Neuronal stem cell (in vitro differentiated cells): Measurements from ENCODE around the gene MYH7.

Source experiments
- DNase-seq: peaks from one replicate; pipeline ENCODE4 v3.0.0-alpha.2; 2013; ENCODE audit warnings: low spot score
- H2AFZ ChIP-seq: one replicate; pipeline ENCODE4 v1.6.1; 2013; ENCODE audit warnings: mild to moderate bottlenecking, low read length, inconsistent platforms
- H2AK5ac ChIP-seq: 2 replicates; pipeline ENCODE4 v1.6.1; 2013; ENCODE audit warnings: low read depth, mild to moderate bottlenecking, inconsistent platforms, low read length, moderate library complexity, mixed read lengths
- H2BK120ac ChIP-seq: 2 replicates; pipeline ENCODE4 v1.6.1; 2013; ENCODE audit warnings: low read depth, mild to moderate bottlenecking, inconsistent platforms, low read length, moderate library complexity, mixed read lengths
- H2BK12ac ChIP-seq: one replicate; pipeline ENCODE4 v1.6.1; 2013; ENCODE audit warnings: low read length, inconsistent platforms
- H2BK15ac ChIP-seq: 2 replicates; pipeline ENCODE4 v1.6.1; 2013; ENCODE audit warnings: mild to moderate bottlenecking, low read length, inconsistent platforms, mixed read lengths
- H2BK5ac ChIP-seq: one replicate; pipeline ENCODE4 v1.6.1; 2013; ENCODE audit warnings: inconsistent platforms, mild to moderate bottlenecking, low read length, moderate library complexity
- H3K14ac ChIP-seq: one replicate; pipeline ENCODE4 v1.6.1; 2013; ENCODE audit warnings: low read length, inconsistent platforms
- H3K18ac ChIP-seq: 2 replicates; pipeline ENCODE4 v1.6.1; 2013; ENCODE audit warnings: low read length, inconsistent platforms
- H3K23ac ChIP-seq: 2 replicates; pipeline ENCODE4 v1.6.1; 2013; ENCODE audit warnings: low read depth, mild to moderate bottlenecking, mixed read lengths, low read length, inconsistent platforms; ENCODE audit not compliant: poor library complexity
- H3K27ac ChIP-seq: replicated peaks from 3 replicates; pipeline ENCODE4 v1.5.1; 2013; ENCODE audit warnings: low read length, inconsistent platforms
- H3K27me3 ChIP-seq, 3 experiments: 2 replicates each; pipeline ENCODE4 v1.6.1; 2013; ENCODE audit warnings: low read length in 3 of 3, mild to moderate bottlenecking in 2 of 3, inconsistent platforms in 1 of 3, low read depth in 1 of 3, mixed read lengths in 1 of 3, moderate library complexity in 1 of 3; ENCODE audit not compliant: control insufficient read depth in 3 of 3, insufficient read depth in 3 of 3
- H3K36me3 ChIP-seq, 2 donors: replicated peaks in 1 of 2; 2 replicates each; pipeline ENCODE4 v1.6.1; 2013; ENCODE audit warnings: low read length in 2 of 2; ENCODE audit not compliant: control insufficient read depth in 2 of 2, insufficient read depth in 2 of 2
- H3K4ac ChIP-seq: 2 replicates; pipeline ENCODE4 v1.6.1; 2013; ENCODE audit warnings: inconsistent platforms, mild to moderate bottlenecking, low read length, moderate library complexity
- H3K4me1 ChIP-seq, 2 donors: 1 replicate in 1 of 2; 2 replicates in 1 of 2; pipeline ENCODE4 v1.6.1; 2013; ENCODE audit warnings: low read length in 2 of 2, low read depth in 1 of 2; ENCODE audit not compliant: control insufficient read depth in 2 of 2, insufficient read depth in 1 of 2
- H3K4me2 ChIP-seq: one replicate; pipeline ENCODE4 v1.6.1; 2013; ENCODE audit warnings: mild to moderate bottlenecking, low read length, inconsistent platforms; ENCODE audit not compliant: insufficient read depth, poor library complexity, severe bottlenecking
- H3K4me3 ChIP-seq, 2 donors: 2 replicates each; pipeline ENCODE4 v1.5.1; 2013; ENCODE audit warnings: low read length in 2 of 2, mild to moderate bottlenecking in 2 of 2, inconsistent platforms in 1 of 2, moderate library complexity in 1 of 2
- H3K79me1 ChIP-seq: one replicate; pipeline ENCODE4 v1.6.1; 2013; ENCODE audit warnings: low read depth, mild to moderate bottlenecking, inconsistent platforms, low read length, moderate library complexity
- H3K9ac ChIP-seq: one replicate; pipeline ENCODE4 v1.6.1; 2013; ENCODE audit warnings: mild to moderate bottlenecking, low read depth, low read length, inconsistent platforms; ENCODE audit not compliant: poor library complexity
- H3K9me3 ChIP-seq, 2 donors: replicated peaks in 1 of 2; 2 replicates each; pipeline versions ENCODE3 to v1.6.1; 2013; ENCODE audit warnings: low read length in 2 of 2, mild to moderate bottlenecking in 2 of 2, inconsistent platforms in 1 of 2, low read depth in 1 of 2, mixed read lengths in 1 of 2, moderate library complexity in 1 of 2; ENCODE audit not compliant: control insufficient read depth in 2 of 2, insufficient read depth in 1 of 2
- H4K8ac ChIP-seq: one replicate; pipeline ENCODE4 v1.6.1; 2013; ENCODE audit warnings: low read depth, mild to moderate bottlenecking, inconsistent platforms, low read length, moderate library complexity
- H4K91ac ChIP-seq: one replicate; pipeline ENCODE4 v1.6.1; 2013; ENCODE audit warnings: low read length, low read depth, mild to moderate bottlenecking, inconsistent platforms; ENCODE audit not compliant: poor library complexity
- WGBS, 2 donors: extraction: QIAGEN DNeasy Blood & Tissue Kit; methylation state at CpG; one replicate each; pipeline ENCODE4 v1.1.7; 2013; ENCODE audit warnings: missing lambda C conversion rate in 2 of 2, mixed read lengths in 1 of 2; ENCODE audit not compliant: insufficient read length in 2 of 2, insufficient replicate concordance in 1 of 2; ENCODE audit errors: extremely low coverage in 2 of 2; 5-methylcytosine and 5-hydroxymethylcytosine counted together

The MYH7 gene

DNA sequence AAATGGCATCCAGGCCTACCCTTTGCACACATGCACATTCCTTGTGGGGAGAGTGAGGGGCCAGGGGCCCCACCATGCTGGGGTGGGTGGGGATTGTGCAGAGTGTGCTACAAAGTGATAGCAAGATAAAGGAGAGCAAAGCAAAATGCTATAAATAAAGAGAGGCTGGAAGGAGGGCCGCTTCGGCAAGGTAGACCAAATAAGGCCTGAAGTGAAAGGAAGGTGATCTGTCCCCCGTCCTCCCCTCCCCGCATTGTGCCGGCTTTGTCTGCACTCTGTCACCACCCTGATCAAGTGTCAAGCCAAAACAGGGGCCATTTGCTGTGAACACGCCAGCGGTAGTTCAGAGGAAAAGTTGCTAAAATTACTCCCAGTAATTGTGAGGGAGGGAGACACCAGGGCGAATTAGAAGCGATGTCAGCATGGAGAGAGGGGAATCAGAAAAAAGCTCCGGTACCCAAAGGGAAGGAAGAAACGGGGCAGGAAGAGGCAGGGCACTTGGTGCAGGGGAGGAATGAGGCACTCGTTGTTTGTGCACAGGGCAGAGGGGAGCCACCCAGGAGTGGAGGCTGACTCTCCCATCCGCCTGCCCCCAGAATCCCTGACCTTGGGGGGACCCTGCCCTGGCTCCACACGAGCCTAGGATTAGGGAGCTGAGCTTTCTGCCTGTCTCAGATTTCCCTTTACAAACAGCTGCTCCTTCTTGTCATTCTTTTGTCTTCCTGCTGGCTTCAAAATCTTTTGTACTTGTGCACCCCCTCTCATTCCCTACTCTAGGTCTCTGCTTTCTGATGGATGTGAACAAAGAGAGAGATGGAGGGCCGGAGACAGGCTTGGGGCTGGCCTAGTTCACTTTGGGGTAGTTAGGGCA, 2.9 kb upstream of the MYH7 start:
- Histone ChIP-seq H4K8ac (no peak overlapping the region), H3K4me2 (no peak overlapping the region), H3K4me3 (no peak overlapping the region), H2AK5ac (peak overlapping the region; percentile 49), H3K36me3 (no peaks in the 10 kb centered on the region), H3K14ac (no peak overlapping the region), H3K18ac (peak overlapping the region; percentile 89), H3K9ac (no peak overlapping the region), H3K4ac (peak overlapping the region; percentile 87), H2BK5ac (peak overlapping the region; percentile 59), H3K23ac (no peak overlapping the region), H3K9me3 (no peaks in the 10 kb centered on the region), H2BK120ac (peak overlapping the region; percentile 48), H3K27ac (peak overlapping the region; percentile 81), H2BK12ac (no peak overlapping the region), H3K4me1 (peaks cover 51 to 58% of the 10 kb centered on the region in 2 donors), H2BK15ac (no peak overlapping the region), H3K79me1 (peaks cover 2% of the 10 kb centered on the region), H2AFZ (peak overlapping the region; percentile 91), H4K91ac (no peak overlapping the region), H3K27me3 (no peaks in the 10 kb centered on the region)
- no CpG with 5 or more reads among the region's 15 CpGs for WGBS, 2 donors
- peak; percentile 48 for DNase-seq

DNA sequence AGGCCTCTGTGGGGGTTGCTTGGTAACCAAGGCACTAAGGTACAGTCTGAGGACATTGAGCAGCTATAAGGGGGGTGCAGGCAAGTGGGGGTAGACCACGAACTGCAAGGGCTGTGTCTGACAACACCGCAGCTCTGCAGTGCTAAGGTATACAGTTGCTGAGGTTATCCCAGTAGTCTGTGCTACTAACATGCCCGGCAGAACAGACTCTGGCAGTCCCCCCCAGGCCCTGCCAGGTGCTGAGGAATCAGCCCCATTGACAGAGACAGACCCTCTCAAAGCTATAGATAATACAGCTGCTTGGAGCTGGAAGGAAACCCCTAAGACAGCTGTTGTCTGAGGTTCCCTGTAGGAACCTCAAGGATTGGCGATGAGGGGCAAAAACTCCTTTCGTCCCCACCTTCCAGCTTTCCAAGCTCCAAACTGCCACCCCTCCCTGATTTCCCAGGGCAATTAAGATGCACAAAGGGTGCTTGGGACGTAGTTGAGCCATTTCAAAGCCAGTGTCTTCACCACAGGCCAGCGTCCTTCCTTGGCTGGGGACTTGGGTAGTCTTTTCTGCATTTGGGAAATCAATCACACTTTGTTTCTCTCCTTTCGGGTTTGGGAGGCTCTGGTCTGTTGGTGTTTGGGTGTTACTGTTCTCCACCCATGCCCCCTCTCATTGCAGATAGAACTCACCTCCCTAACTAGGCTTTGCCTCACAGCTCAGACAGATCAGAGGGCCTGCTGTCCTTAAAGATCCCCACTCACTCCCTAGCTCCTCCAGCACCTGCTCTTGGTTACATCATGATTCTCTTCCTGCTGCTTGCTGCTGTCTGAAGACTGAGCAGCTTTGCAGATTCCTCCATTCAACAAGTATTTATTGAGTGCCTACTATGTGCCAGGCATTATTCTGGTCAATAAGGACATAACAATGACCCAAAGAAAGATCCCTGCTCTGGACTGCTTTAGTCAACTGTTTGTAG, 2.0 kb upstream of the MYH7 start:
- Histone ChIP-seq H3K27me3 (no peaks in the 10 kb centered on the region), H3K36me3 (no peaks in the 10 kb centered on the region), H2BK12ac (no peak overlapping the region), H2AFZ (peak overlapping the region; percentile 76), H4K91ac (no peak overlapping the region), H3K4me1 (peaks cover 43 to 49% of the 10 kb centered on the region in 2 donors), H3K9me3 (peaks cover 0 to 2% of the 10 kb centered on the region in 2 donors), H3K4me3 (no peak overlapping the region), H2BK5ac (peak overlapping the region; percentile 1), H3K23ac (no peak overlapping the region), H4K8ac (no peak overlapping the region), H3K18ac (peak overlapping the region; percentile 65), H2BK120ac (no peak overlapping the region), H2AK5ac (peak overlapping the region; percentile 49), H3K14ac (no peak overlapping the region), H2BK15ac (no peak overlapping the region), H3K79me1 (peaks cover 2% of the 10 kb centered on the region), H3K9ac (no peak overlapping the region), H3K27ac (peak overlapping the region; percentile 81), H3K4ac (no peak overlapping the region), H3K4me2 (no peak overlapping the region)
- no peak for DNase-seq
- no CpG with 5 or more reads among the region's 8 CpGs for WGBS, 2 donors

DNA sequence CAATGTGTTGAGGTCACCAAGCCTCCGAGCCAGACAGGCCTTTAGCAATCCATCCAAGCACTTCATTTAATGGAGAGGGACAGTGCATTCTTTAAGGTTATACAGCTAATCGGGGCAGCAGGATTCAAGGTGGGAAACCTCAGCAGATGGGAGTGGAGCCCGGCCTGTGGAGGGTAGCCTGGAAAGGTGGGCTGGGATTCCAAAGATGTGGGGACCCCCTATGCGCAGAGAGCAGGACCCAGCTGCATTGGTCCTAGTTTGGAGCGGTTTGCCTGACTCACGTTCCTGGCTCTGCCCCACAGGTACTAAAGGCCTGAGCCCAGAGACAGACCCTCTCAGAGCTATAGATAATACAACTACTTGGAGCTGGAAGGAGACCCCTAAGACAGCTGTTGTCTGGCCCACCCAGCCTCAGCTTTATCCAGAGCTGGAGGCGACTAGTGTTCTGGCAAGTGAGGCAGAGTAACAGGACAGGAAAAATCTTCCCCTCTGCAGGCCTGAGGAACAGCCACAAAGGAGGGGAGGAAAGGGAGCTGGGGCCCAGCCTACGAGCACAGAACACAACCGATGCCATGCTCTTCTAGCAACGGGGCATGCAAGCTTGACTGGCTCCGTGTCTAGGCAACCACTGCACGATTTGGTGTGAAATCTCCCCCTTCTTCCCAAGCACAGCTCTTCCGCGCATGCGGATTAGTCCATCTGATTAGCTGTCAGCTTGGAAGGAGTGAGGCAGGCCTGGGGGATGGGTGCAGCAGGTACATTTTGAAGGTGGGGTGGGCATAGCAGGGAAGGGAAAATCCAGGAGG, 1.1 kb upstream of the MYH7 start:
- Histone ChIP-seq H3K4me2 (no peak overlapping the region), H3K23ac (no peak overlapping the region), H3K27me3 (no peaks in the 10 kb centered on the region), H3K9me3 (peaks cover 0 to 2% of the 10 kb centered on the region in 2 donors), H2BK5ac (peak overlapping the region; percentile 31), H3K4me3 (no peak overlapping the region), H4K8ac (no peak overlapping the region), H3K9ac (no peak overlapping the region), H2BK120ac (peak overlapping the region; percentile 21), H4K91ac (peak overlapping the region; percentile 47), H3K79me1 (peaks cover 2% of the 10 kb centered on the region), H3K18ac (peak overlapping the region; percentile 93), H3K14ac (peak overlapping the region; percentile 17), H3K4ac (no peak overlapping the region), H2BK15ac (peak overlapping the region; percentile 64), H3K4me1 (peaks cover 43 to 46% of the 10 kb centered on the region in 2 donors), H3K36me3 (no peaks in the 10 kb centered on the region), H3K27ac (peak overlapping the region; percentile 41), H2AK5ac (peak overlapping the region; percentile 93), H2BK12ac (peak overlapping the region; percentile 3), H2AFZ (peak overlapping the region; percentile 76)
- no peak for DNase-seq
- no CpG with 5 or more reads among the region's 15 CpGs for WGBS, 2 donors
